GM12892 (cell line): ENCODE data around the gene DDX17.

ENCODE experiments used
- POLR2A ChIP-seq: IDR thresholded peaks from 2 replicates; pipeline ENCODE4 v1.6.1; 2011; ENCODE audit warnings: low read depth, low read length, control low read depth
- POLR2AphosphoS5 ChIP-seq: IDR thresholded peaks from 2 replicates; pipeline ENCODE4 v1.6.1; 2011; ENCODE audit warnings: low read depth, low read length, control low read depth
- TAF1 ChIP-seq: IDR thresholded peaks from 2 replicates; pipeline ENCODE4 v1.6.1; 2011; ENCODE audit warnings: low read depth, mild to moderate bottlenecking, control low read depth, low read length, borderline replicate concordance

DNA sequence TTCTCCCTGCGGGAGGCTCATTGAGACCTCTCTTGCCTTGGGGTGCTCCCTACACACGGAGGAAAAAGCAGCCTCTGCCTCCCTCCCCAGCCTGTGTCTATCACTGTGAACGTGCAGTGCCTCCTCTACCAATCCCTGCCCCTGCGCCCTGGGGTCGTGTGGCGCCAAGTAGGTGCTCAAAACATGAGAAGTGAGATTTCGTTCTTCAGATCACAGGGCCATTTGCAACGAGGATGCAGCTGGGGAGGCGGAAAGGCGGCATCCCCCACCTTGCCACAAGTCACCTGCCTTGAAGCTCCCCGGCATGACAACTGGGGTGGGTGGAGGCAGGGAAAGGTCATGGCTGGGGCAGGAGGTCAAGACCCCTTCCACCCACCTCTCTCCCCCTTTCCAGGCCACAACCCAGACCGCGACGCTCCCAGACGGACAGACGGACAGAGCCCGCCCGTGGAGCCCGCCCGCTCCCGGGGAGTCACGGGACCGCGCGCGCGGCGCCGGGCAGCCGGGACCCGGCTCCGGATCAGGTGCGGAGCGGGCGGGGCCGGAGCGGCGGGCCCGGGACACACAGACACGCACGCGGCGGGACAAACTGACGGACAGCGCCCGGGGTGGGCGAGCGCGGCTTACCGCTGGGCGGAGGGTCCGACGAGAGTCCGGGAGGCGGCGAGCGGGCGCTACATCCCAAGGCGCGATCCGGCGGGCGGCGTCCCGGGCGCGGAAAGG, 51.6 kb downstream of the DDX17 start:
- TF ChIP-seq POLR2AphosphoS5 (no peak), POLR2A (no peak), TAF1 (no peak)
